ENCODE data around the gene CRIP1. TPM values are rescaled to one million over a fixed set of nuclear protein-coding genes. Genes with fewer than 3 reads are reported as not detected.

CRIP1 gene
- 13.1 and 26.5 TPM in 2 replicates for total RNA-seq

DNA sequence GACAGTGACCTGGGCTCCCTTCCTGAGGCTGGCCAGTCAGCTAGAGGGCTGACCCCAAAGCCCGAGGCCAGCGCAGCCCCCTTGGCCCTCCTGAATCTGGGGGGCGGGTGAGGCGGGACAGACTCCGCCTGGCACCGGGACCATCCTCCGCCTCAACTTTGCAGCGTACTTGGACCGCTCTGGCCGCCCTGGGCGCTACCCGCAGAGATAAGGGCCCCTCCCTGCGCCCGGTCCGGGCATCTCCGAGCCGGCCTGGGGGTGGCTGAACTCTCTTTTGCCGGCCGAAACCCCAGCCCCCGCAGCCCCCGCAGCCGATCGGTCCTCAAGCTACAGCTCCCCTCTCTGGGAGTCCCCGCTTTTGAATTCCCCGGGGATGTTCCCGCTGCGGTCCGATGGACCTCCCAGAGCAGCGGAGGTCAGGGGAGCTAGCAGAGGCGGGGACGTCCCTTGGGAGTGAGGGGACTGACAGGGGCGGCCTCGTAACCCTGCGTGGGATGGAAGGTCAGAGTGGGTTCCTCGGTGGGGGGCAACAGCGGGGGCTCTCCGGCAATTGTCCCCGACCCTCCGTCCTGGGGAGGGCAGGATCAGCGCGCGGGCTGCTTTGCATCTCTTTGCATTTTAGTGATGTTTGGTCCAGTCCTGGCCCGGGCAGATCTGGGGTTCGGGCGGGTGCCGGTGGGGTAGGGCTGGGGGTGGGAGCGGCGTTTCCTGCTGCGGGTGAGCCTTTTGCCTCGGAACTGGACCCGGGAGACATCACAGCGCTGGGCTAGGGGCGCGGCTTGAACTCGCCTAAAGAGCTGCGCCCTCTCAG is at the start of gene CRIP1:
Gene CRIP1, plus strand, starts transcription at position 724 of the 811 bp plus-strand sequence. CDS start 374 bp downstream, outside the sequence.

DNA sequence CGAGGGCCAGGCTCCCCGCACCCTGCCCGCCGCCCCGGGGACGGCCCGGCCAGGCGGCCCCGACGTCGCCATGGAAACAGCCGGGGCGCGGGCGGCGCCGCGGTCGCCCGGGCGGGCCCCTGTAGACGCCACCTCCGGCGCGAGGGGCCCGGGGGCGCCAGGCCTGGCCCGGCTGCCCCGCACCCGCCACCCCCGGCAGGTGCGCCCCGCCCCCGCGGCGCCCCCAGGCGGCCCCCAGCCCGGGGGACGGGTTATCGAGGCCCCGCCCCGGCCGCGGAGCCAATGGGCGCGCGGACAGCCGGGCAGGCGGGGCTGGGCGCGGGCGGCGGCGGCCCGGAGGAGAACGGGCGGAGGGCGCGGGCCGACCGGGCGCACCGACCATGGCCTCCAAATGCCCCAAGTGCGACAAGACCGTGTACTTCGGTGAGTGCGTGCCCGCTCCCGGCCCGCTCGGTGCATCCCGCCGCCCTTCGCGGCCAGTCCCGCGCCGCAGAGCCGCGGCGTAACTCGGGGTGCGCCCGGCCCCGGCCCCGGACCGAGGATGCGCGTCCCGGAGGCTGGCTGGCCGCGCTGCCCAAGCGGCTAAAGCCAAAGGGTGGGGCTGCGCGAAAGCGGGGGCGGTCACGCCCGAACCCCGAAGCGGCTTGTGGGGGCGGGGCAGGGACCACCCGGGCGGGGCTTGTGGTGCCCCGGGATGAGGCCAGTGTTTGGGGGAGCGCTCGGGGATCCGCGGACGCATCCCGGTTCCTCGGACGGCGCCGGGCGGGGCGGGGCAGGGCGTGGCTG is 12.0 kb upstream of the CRIP1 start, which contains the start of gene CRIP2:
Gene CRIP2, plus strand, starts transcription at position 339 of the 786 bp plus-strand sequence. Its CDS starts 42 bp downstream, at position 381.

GRCh38 chr14:105490572-105491365 is 4.1 kb downstream of the CRIP1 start, which contains the start of gene TEDC1:
TEDC1 (plus strand) TSS chr14:105491246; CDS start chr14:105491376, 130 bp downstream.

DNA sequence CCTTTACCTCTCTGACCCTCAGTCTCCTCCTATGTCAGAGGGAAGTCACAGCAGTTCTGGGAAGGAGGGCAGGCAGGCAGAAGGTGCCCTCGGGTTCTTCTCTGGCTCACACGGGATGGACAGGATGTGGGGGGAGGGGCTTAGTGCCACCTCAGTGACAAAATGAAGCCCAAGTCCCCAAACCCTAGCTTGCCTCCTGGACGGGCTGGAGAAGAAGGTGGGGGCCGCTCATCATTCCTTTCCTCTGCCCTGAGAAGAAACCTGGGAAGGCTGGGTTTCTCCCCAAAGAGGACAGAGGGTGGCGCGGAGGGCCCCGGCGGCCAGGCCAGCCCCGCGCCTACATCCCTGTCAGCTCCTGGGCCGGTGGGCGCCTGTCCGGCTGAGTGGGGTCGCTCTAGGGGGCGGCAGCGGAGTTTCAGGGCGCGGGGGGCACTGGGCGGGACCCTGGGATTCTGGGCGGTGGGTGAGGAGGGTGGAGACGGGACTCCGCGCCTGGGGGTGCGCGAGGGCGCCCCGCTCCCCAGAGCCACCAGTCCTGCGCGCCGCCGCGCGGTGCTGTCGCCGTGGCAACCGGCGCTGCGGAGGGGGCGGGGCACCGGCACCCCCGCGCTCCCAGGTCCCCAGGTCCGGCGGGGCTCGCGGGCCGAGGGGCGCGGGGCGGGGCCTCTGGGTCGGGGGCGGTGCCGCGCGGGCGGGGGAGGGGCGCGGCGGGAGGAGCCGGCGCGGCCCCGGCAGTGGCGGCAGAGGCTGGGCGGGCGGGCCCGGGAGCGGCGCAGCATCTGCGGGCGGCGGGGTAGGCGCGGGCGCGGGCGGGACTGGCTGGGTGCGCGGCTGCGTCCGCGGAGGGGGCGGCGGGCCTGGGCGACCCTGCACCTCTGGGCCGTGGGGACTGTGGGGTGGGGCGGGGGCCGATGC is 39.4 kb downstream of the CRIP1 start, which contains the start of gene TMEM121:
Gene TMEM121, plus strand, starts transcription at position 723 of the 915 bp plus-strand sequence. CDS start 2,252 bp downstream, outside the sequence.

Other genes starting within 250 kb of the CRIP1 start
- 48.2 and 59.1 TPM in 2 replicates for gene BTBD6, start 238.4 kb upstream of the CRIP1 start, total RNA-seq
- 47.9 and 48.2 TPM in 2 replicates for gene BRF1, start 185.9 kb upstream of the CRIP1 start, total RNA-seq
- gene PACS2, start 172.1 kb upstream of the CRIP1 start, total RNA-seq, result 69.9 and 77.6 TPM in 2 replicates
- gene TEX22, start 88.3 kb upstream of the CRIP1 start, total RNA-seq, result 0.36 and 0.49 TPM in 2 replicates
- 55.7 and 65.2 TPM in 2 replicates for gene MTA1, start 67.1 kb upstream of the CRIP1 start, total RNA-seq
- 55.2 and 76.9 TPM in 2 replicates for gene CRIP2, start 12.1 kb upstream of the CRIP1 start, total RNA-seq
- 2.6 and 4.0 TPM in 2 replicates for gene TEDC1, start 4.4 kb downstream of the CRIP1 start, total RNA-seq
- 5.8 and 7.6 TPM in 2 replicates for gene TMEM121, start 39.7 kb downstream of the CRIP1 start, total RNA-seq